GM19438 (cell line): ENCODE measurements around the gene USP49.

ENCODE experiments used
- ATAC-seq: cut with Tn5 transposase; IDR thresholded peaks from one replicate; pipeline ENCODE4 v1.9.1; 2021; ENCODE audit warnings: low read depth; ENCODE audit not compliant: unreplicated experiment

The USP49 gene

DNA sequence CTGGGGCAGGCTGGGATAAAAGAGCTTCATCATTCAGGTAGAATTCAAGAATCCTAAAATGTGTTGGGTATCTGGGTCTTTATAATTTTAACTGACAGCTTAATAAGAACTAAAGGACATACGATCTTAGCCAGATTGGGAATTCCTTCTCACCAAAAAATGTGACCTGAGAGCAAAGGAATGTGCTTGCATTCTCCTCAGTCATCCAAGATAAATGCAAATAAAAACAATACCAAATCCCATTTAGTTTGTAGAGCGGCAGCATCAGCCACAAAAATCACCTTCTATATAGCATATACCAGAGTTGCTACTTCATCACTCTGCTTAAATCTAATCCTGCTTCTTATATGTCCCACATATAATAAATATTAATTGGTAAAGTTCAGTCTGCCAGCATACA is 16.9 kb downstream of the USP49 start:
- ATAC-seq: no peak

DNA sequence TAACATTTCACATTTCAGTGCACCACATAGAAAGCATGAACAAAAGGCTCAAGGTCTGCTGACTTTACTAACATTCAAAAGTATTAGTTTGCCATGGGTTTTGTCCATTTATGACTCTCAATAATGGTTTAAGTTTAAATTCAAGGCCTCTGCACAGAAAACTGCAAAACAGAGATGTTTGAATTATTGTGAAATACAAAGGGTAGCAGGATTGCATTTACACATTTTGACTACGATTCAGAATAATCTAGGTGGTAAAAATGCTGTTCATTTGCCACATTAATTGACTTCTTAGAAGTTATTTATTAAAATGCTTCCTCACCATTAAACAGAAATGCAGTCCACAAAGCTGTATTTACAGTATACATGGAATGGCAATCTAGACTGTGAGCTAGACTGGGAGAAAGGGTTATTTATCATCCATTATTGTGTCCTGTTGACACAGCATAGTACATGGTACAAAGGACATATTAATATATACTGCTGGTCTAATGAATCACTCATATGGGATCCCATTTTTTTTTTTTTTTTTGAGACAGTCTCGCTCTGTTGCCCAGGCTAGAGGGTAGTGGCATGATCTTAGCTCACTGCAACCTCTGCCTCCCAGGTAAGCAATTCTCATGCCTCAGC is 18.0 kb downstream of the USP49 start:
- ATAC-seq: no peak

DNA sequence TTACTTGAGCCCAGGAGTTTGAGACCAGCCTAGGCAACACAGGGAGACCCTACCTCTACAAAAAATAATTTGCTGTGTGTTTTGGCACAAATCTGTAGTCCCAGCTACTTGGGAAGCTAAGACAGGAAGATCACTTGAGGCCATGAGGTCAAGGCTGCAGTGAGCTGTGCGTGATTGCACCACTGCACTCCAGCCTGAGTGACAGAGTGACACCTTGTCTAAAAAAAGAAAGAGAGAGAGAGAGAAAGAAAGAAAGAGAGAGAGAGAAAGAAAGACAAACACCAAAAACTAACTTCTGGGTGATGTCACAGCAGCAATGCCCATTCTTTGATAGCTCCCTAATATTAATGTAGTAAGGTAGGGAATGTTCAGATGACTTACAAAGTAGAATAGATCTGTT is 20.4 kb downstream of the USP49 start:
- ATAC-seq: no peak

DNA sequence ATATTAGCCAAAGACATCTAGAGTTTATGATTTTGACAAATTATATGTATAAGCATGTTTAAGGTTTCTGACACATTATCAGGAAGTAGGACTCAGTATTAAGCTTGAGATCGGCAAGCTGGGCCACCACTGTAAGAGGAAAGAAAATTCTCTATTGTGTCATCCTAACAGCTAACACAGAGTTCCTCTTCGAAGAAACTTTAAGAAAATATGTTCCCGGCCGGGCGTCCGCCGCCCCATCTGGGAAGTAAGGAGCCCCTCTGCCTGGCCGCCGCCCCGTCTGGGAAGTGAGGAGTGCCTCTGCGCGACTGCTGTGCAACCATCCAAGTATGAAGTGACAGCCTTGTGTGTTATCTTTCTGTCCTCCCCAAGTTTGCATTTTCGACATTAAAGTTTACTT is 23.0 kb downstream of the USP49 start:
- ATAC-seq: no peak

DNA sequence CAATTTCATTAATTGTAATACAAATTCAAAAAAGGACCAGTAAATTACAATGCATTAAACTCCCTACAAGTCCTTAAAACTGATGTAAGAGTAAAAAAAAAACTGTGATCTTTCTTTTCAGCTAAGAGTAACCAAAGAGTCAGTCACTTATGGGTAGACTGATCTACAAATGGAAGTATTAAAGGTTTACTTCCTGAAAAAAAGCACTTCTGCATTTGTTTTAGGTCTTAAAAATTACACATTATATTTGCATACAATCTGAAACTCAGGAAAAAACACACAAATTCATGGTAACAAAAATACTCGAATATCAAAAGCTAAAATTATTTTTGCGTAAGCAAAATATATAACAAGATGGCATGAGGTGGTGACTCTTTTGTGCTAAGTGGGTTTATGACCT is 23.5 kb downstream of the USP49 start:
- no peak for ATAC-seq

DNA sequence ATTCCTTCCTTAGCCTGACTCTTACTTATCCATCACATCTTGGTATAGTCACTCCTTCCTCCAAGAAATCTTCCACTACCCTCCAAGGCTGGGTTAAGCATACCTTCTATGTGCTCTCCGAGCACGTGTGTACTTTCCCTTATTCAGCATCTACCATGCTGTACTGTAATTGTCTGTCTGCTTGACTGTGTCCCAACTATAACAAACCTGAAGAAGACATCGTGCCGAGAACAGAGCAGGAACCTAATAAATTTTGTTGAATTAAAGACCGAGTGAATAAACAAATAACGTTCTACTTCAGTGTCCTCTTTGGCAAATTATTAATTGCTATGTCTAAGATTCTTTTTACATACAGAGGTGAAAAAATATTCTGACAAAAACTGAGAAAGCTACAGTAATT is 35.8 kb downstream of the USP49 start:
- ATAC-seq: no peak

DNA sequence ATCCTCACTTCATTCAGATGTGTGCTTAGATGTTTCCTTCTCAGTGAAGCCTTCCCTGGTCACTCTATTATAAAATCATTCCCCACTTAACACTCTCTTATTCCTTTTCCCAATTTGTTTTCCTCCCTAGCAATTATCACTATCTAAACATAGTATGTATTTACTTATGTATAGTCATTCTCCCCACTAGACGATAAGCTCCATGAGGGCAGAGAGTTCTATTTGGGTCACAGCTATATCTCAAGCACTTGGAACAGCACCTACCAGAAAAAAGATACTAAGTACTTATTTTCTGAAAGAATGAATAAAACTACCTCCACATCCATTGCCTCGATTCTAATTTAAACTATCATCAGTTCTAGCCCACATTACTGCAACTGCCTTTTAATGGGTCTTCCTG is 36.5 kb downstream of the USP49 start:
- no peak for ATAC-seq

DNA sequence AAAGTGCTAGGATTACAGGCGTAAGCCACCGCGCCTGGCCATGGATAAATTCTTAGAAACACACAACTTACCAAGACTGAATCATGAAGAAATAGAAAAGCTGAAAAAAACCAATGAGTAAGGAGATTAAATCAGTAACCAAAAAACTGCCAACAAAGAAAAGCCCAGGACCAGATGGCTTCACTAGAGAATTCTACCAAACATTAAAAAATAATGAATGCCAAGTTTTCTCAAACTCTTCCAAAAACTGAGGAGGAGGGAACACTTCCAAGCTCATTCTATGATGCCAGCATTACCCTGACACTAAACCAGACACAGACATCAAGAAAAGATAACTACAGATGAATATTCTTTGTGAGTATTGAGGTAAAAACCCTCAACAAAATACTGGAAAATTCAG is 44.3 kb downstream of the USP49 start:
- ATAC-seq: no peak

DNA sequence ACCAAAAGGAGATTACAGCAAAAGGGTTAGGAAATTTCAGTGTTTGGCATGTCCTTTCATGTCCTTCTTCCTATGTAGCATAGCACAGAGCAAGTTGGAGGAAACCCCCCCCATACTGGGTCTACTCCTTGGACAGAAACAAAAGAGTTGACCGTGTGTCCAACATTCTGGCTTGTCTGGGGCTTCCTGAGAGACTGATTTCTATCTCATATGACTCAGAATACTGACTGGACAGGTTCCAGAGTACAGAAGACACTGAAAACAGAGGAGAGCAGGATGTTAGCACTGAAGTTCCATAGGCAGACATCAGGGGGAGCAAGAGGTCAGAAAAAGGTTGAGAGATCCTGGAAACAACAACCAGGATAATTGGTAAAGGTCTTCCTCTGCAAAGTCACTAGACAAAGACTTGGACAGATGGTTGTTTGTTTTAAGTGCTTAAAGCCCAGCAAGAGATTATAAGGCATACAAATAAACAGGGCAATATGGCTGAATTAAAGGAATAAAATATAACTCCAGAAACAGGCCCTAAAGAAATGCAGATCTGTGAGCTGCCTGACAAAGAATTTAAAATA is 48.4 kb downstream of the USP49 start:
- no peak for ATAC-seq

DNA sequence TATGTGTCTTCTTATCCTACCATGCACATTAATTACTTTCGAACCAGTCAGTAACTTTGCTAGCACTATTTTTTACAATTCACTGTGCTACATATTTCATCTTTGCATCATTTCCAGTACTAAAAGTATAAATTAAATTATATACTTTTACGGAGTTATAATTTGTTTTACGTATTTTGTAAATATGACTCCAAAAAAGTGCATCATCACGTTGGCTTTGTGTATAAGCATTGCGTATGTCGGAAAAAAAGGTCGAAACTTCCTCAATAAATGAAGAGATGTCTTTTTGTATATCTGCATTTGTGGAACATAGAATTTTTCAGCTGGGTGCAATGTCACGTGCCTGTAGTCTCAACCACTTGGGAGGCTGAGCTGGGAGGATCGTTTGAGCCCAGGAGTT is 52.0 kb downstream of the USP49 start:
- no peak for ATAC-seq

DNA sequence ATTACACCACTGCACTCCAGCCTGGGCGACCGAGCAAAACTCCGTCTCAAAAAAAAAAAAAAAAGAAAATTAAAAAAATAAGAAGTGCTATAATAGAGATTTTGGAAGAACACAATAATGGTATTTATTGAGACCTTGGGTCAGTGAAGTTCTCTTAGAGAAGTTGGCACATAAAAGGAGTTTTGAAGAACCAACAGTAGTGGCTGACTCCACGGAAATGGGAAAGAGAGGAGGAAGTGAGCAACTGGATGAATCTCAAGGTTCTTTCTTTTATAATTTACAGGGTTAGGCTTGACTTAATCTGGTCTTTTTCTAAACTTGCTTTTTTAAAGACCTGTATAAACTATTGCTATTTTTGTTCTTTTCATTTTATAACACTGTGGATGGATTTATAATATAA is 54.8 kb downstream of the USP49 start:
- no peak for ATAC-seq

DNA sequence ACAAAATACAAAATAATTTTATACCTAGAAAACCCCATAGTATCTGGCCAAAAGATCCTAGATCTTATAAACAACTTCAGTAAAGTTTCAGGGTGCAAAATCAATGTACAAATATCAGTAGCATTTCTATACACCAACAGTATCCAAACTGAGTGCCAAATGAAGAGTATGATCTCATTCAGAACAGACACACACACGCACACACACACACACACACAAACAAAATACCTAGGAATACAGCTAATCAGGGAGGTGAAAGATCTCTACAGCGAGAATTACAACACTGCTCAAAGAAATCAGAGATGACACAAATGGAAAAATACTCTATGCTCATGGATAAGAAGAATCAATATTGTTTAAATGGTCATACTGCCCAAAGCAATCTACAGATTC is 58.5 kb downstream of the USP49 start:
- ATAC-seq: no peak

DNA sequence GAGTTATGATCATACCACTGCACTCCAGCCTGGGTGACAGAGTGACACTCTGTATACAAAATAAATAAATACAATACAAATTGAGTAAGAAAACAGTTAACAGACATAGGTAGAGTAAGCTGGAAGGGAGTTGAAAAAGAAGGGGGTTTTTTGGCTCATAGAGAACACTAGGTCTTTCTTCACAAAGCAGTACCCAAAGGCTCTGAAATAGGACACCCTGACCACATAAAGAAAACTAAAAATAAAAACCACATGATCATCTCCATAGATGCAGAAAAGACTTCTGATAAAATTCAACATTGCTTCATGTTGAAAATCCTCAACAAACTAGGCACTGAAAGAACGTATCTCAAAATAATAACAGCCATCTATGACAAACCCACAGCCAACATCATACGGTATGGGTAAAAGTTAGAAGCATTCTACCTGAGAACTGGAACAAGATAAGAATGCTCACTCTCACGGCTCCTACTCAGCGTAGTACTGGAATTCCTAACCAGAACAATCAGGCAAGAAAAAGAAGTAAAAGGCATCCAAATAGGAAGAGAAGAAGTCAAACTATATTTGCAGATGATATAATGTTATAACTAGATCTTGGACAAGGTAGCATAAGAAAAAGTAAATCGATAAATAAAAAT is 59.0 kb downstream of the USP49 start:
- no peak for ATAC-seq

DNA sequence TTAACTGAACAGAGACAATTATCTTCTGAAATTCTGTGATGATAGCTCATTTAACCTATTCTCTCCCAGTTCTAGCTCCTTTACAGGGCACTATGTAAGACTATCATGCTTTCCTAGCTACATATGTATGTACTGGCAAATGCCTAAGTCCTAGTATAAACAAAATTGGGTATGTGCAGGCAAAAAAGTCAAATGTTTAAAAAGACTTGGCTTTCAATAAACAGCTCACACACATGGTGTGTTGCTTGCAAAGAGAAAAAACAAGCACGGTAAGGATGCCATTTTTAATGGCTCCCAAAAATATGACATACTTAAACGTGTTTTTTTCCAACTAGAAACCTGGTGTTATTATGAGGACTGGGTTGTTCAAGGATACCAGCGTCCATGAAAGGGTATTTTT is 62.9 kb downstream of the USP49 start:
- ATAC-seq: no peak

DNA sequence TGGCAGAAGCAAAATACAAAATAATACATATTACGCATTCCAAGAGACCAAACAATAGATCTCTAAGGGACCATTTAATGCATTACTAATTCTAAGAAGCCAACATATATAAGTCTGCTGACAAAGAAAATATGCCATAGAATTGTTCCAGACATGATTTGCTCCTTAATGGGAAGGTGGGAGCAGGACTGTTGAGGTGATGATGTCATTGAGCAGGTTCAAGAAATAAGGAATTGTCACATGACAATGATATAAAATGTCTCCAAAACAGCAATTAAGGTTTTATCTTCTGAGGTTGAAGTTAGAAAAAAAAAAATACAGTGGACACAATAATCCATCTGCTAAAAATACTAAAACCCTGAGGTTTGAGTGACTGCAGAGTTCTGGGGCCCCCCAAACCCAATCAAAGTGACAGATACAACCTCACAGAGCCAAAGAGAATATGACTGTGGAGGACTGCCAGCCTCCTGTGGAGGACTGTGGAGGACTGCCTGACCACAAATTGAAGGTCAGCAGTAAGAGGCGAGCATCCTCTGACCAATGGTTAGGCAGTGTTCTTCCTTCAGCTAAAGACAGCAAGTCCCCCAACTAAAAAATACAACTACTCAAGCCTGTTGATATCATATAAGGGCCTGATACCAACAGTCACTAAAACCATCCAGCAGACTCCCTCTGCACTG is 68.7 kb downstream of the USP49 start:
- ATAC-seq: no peak

DNA sequence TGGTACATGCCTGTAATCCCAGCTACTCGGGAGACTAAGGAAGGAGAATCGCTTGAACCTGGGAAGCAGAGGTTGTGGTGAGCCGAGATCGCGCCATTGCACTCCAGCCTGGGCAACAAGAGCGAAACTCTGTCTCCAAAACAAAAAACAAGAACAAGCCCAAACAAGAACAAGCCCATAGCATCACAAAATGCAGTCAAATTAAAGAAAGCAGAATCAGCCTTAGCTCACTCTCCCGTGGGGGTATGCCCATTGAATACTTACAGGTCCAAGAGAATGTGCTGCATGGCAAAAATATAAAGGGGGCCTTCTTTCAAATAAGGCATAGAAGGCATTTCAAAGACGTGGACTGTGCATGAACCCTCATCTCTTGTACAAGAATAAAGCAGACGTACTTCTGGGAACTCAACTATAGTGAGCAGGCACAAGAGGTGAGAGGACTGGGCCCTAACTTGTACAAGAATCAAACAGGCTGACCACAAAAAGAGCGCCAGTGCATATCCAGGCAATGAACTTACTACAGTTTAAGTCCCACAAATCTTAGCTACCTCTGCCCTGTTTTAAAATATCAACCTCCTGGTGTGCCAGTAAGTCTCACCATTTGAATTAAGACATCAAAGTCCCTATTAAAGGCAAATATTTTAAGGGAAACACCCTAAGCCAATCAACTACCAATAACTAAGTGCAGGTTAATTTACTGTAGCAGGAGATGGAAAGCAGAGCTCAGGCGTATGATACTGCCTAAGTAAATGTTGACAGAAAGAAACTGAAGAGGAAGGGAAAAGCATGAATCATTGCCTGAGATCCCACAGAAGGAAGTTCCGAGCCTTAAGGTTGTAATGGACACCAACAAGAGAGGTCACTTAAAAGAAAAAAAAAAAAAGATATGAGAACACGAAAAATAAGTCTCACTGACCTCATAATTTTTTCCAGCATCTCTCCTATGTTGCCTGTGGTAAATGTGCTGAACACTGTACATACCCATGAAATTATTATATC is 70.3 kb downstream of the USP49 start:
- ATAC-seq: no peak

DNA sequence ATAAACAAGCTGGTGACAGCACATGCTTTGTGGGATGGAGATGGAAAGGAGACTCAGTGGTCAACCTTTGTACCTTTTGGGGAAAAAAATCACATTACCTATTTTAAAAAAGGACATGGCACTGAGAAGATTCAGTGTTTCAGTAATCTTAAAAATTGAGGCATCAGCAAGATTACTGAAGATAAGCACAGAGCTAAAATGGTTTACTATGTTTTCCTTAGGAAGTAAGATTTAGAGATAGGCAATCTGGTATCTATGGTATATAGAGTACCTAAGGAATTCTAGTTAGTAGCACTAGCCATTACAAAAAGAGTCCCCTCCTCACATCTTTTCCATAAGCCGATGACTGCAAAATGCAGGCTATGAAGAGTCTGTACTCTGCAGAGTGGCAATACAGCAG is 72.0 kb downstream of the USP49 start:
- ATAC-seq: no peak

DNA sequence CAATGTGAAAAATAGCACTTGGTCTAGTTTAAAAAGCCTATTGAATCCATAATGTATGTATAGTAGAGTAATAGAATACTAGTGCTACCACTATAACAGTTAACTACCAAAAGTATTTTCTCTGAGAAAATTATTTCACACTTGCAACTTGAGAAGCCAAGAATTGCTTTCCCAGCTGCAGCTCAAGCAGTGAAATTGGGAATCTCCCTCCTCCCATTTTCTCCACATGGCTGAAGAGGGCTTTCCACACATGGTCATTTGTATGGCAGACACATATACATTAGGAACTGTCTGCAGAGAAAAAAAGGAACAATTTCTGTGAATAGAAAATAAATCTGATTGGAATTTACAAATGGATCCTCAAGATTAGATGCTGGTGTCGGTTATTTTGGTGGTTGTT is 73.2 kb downstream of the USP49 start:
- ATAC-seq: no peak

DNA sequence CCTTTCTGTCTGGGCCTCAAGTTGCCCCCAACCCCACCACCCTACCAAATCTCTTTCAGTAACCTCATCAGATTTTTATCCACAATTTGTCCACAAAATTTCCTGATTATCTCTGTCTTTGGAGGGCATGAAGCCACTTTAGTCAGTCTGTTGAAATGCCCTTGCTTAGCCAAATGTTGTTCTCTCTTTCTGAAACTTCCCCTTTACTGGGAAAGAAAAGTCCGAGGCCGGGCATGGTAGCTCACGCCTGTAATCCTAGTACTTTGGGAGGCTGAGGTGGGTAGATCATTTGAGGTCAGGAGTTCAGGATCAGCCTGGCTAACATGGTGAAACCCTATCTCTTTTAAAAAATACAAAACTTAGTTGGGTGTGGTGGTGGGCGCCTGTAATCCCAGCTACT is 73.9 kb downstream of the USP49 start:
- ATAC-seq: no peak

DNA sequence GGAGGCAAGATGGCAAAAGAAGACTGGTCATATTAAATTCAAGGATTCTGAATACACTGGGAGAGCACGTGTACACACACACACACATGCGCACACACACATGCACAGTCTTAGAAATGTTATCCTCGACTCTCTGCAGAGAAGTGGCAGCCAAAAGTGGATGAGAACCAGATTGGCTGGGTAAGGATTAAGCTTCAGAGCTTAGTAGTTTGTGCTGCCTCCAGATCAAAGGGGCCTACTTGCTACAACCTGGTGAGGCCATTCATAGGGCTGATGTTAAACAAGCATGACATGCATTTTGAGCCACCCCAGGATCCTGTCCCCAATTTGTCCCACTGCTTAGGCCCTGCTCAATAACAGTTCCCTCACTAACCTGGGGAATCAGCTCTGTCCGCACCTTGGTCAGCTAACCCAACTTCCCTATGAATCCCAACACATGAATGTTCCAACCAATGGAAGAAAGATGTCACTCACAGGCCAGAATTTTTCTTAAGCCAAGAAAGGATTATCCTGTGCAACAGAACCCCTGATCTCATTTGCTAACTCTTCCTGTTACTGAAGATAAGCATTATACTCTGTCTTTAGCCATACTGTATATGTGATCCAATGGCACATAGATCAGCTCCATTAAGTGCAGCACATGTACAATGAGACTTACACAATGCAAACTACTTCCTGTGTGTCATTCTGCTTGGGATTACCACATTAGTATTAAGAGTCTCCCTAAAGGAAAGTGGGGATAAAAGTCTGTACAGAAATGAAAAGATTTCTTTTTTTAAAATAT is 76.7 kb downstream of the USP49 start:
- no peak for ATAC-seq
